ENCODE results near the gene PRKAB2.
"Not testable (repeated sequence)": the region's sequence is repeated elsewhere in the genome, so short reads cannot be mapped to it uniquely, and the experiment has no call there.

PRKAB2 gene

DNA sequence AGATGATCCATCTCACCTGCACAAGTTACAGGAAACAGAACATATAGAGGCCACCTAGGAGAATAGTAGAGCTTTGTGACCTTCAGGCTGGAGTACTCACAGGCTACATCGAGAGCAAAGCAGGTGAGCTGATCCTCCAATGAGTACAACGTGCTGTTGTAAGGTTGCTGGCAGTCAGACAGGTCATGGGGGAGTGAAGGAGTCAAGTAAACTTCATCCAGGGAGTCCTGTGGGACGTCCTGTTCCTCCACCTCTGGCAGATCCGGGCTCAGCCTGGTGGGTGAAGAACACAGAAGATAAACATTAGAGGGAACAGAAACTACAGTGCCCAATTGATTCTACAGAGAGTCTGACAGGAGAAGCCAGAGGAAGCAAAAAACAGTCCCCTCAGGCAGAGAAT is 62.5 kb downstream of the PRKAB2 start:
- Mint-ChIP-seq H3K36me3 (ENCODE audit: low read depth) (no peaks in the 10 kb centered on the region), H3K4me1 (ENCODE audit: low read depth) (peaks cover 7% of the 10 kb centered on the region), H3K27ac (no peak overlapping the region), H3K9me3 (no peaks in the 10 kb centered on the region), H3K4me3 (no peak overlapping the region), H3K27me3 (peaks cover 25% of the 10 kb centered on the region)
- no peak for DNase-seq

DNA sequence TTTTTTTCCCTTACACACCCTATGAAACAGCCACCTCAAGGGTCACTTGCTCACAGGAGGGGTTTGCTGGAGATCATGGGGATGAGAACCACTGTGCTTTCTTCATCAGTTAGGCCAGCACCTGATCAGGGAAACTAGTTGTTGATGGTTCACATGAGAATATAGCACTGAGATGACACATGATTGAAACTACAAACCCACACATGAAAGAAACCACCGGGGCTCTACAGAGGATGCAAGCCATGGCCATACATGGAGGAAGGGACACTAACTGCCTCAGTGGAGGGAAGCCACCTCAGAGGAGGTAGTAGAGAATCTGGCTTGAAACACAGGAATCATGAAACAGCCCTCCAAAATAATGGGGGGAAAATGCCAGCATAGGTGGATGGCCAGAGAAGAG is 63.2 kb downstream of the PRKAB2 start:
- no peak for DNase-seq
- Mint-ChIP-seq H3K4me3 (no peak overlapping the region), H3K4me1 (ENCODE audit: low read depth) (peaks cover 7% of the 10 kb centered on the region), H3K27ac (no peak overlapping the region), H3K27me3 (peaks cover 25% of the 10 kb centered on the region), H3K36me3 (ENCODE audit: low read depth) (no peaks in the 10 kb centered on the region), H3K9me3 (no peaks in the 10 kb centered on the region)

DNA sequence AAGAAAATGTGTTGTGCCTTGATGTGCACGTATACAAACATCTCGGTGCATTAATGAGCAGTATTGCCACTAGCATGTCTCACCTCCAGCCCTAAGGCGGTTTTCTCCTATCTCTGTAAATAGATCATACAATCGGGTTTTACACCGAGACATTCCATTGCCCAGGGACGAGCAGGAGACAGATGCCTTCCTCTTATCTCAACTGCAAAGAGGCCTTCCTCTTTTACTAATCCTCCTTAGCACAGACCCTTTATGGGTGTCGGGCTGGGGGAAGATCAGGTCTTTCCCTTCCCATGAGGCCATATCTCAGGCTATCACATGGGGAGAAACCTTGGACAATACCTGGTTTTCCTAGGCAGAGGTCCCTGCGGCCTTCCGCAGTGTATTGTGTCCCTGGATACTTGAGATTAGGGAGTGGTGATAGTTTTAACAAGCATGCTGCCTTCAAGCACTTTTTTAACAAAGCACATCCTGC is 65.8 kb downstream of the PRKAB2 start:
- H3K27me3 Mint-ChIP-seq, result peaks cover 27% of the 10 kb centered on the region
- H3K36me3 Mint-ChIP-seq (ENCODE audit: low read depth); H3K4me1 Mint-ChIP-seq (ENCODE audit: low read depth); DNase-seq; H3K27ac Mint-ChIP-seq; H3K9me3 Mint-ChIP-seq; H3K4me3 Mint-ChIP-seq: not testable (repeated sequence)

DNA sequence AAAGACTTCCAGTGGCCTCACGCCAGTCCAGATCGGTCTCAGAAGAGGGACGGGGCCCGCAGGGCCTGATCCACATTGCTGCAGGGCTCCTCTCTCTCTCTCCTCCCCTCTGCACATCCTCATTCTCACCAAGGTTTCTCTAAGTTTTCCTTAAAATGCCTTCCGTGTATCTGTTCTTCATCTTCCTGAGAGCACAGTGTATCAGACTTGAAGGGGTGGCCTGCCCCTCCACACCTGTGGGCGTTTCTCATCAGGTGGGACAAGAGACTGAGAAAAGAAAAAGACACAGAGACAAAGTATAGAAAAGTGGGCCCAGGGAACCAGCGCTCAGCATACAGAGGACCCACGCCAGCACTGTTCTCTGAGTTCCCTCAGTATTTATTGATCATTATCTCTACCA is 66.4 kb downstream of the PRKAB2 start:
- H3K27ac Mint-ChIP-seq, result no peak overlapping the region
- peaks cover 30% of the 10 kb centered on the region for H3K27me3 Mint-ChIP-seq
- H3K9me3 Mint-ChIP-seq, result no peaks in the 10 kb centered on the region
- DNase-seq, result no peak
- no peaks in the 10 kb centered on the region for H3K36me3 Mint-ChIP-seq (ENCODE audit: low read depth)
- peaks cover 7% of the 10 kb centered on the region for H3K4me1 Mint-ChIP-seq (ENCODE audit: low read depth)
- H3K4me3 Mint-ChIP-seq, result no peak overlapping the region
